ENCODE data around the gene ZGLP1. TPM values are rescaled to one million over a fixed set of nuclear protein-coding genes. Genes with fewer than 3 reads are reported as not detected.
"Not testable (repeated sequence)": the region's sequence is repeated elsewhere in the genome, so short reads cannot be mapped to it uniquely, and the experiment has no call there.

ZGLP1 gene
- total RNA-seq, 1 experiment from 2014 or later: 5.0 TPM

GRCh38 chr19:10282043-10282442 is 27.6 kb downstream of the ZGLP1 start:
- H3K4me1 ChIP-seq (ENCODE audit: control insufficient read depth in 1 of 2, insufficient read depth in 2 of 2, low read length in 2 of 2): peaks cover 9 to 30% of the 10 kb centered on the region in 2 experiments
- H3K27ac ChIP-seq (ENCODE audit: low read depth, low read length); ATAC-seq; H2AFZ ChIP-seq (ENCODE audit: low read depth, low read length, poor library complexity, severe bottlenecking); POLR2A ChIA-PET; DNase-seq (ENCODE audit: low read depth, low spot score); H3K36me3 ChIP-seq (ENCODE audit: control insufficient read depth in 1 of 2, insufficient read depth in 2 of 2, low read length in 2 of 2); H4K20me1 ChIP-seq (ENCODE audit: insufficient read depth); CTCF ChIA-PET; H3K9ac ChIP-seq (ENCODE audit: low read length); H3K9me3 ChIP-seq (ENCODE audit: control insufficient read depth in 1 of 2, insufficient read depth in 1 of 2, low read depth in 1 of 2, low read length in 2 of 2); H3K27me3 ChIP-seq (ENCODE audit: insufficient read depth, low read length); RAD21 ChIA-PET (ENCODE audit: low non-redundant PET in 1 of 2, low total read pairs in 2 of 2, uncharacterized antibody in 2 of 2, unreplicated experiment in 2 of 2); H3K4me2 ChIP-seq (ENCODE audit: low read length); intact Hi-C loops (cut with micrococcal nuclease); H3K9me2 ChIP-seq (ENCODE audit: insufficient read depth); H3K79me2 ChIP-seq (ENCODE audit: insufficient read depth, low read length); BruUV-seq (replicated peaks); H3K4me3 ChIP-seq (replicated peaks in 1 of 2; ENCODE audit: low read depth in 1 of 2, low read length in 2 of 2): not testable (repeated sequence)

DNA sequence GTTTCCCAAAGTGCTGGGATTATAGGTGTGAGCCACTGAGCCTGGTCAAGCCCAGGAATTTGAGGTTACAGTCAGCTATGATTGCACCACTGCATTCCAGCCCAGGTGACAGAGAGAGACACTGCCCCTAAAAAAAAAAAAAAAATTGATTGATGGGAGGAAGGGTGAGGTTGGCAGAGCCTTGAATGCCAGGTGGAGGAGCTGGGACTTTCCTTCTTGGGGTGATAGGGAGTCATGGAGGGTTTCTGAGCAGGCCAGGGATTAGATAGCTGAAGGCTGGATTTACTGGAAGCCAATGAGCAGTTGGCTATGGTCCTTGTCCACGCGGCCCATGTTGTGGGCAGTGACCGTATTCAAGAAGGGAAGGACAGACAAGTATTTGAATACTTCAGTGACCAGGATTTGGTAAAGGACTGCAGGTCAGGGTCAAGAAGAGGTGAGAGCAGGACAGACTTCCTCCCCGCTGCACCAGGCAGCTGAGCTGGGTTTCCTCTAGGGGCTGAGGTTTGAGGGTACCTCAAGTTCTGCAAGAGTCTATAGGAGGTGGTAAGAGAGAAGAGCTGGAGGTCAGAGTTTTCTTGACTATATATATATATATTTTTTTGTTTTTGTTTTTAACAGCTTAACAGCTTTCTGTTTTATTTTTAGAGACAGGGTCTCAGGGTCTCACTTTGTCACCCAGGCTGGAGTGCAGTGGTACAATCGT is 29.7 kb downstream of the ZGLP1 start:
- intact Hi-C loops (cut with micrococcal nuclease): no loop called here
- ChIA-PET POLR2A (interaction anchor here (1.2 kb wide), 1 partner anchor 10 kb away, joined by 8 read pairs; the partner anchor contains the start of gene ICAM5), CTCF (interaction anchor here (0.9 to 1.7 kb wide), 4 partner anchors 9 to 109 kb away, joined by 3 to 10 read pairs (median 4); partner anchors contain the start of gene ICAM1), RAD21 (ENCODE audit: low non-redundant PET in 1 of 2, low total read pairs in 2 of 2, uncharacterized antibody in 2 of 2, unreplicated experiment in 2 of 2) (no interaction called here)
- H3K27me3 ChIP-seq (ENCODE audit: insufficient read depth, low read length): no peaks in the 10 kb centered on the region
- no peaks in the 10 kb centered on the region for H3K9me2 ChIP-seq (ENCODE audit: insufficient read depth)
- no peak for ATAC-seq
- H3K27ac ChIP-seq (ENCODE audit: low read depth, low read length): no peak overlapping the region
- DNase-seq (ENCODE audit: low read depth, low spot score): no peak
- H3K4me3 ChIP-seq (replicated peaks in 1 of 2; ENCODE audit: low read depth in 1 of 2, low read length in 2 of 2): no peak overlapping the region
- no peaks in the 10 kb centered on the region for H3K79me2 ChIP-seq (ENCODE audit: insufficient read depth, low read length)
- peaks cover 0 to 5% of the 10 kb centered on the region in 2 experiments; a peak in 2 of 4 replicates for H3K36me3 ChIP-seq (ENCODE audit: control insufficient read depth in 1 of 2, insufficient read depth in 2 of 2, low read length in 2 of 2)
- no TSS peak for BruUV-seq (replicated peaks)
- no peak overlapping the region for H3K4me2 ChIP-seq (ENCODE audit: low read length)
- H3K4me1 ChIP-seq (ENCODE audit: control insufficient read depth in 1 of 2, insufficient read depth in 2 of 2, low read length in 2 of 2): peaks cover 9 to 18% of the 10 kb centered on the region in 2 experiments
- H3K9me3 ChIP-seq (ENCODE audit: control insufficient read depth in 1 of 2, insufficient read depth in 1 of 2, low read depth in 1 of 2, low read length in 2 of 2): no peaks in the 10 kb centered on the region
- H3K9ac ChIP-seq (ENCODE audit: low read length): no peak overlapping the region
- no peaks in the 10 kb centered on the region for H4K20me1 ChIP-seq (ENCODE audit: insufficient read depth)
- TF ChIP-seq REST (IDR thresholded peaks at IDR 0.05; ENCODE audit: low read depth) (no peak), EGR1 (IDR thresholded peaks at IDR 0.05; ENCODE audit: low read depth) (no peak), JUND (IDR thresholded peaks at IDR 0.05) (no peak), SIN3A (IDR thresholded peaks at IDR 0.05; ENCODE audit: low read depth) (no peak)
- TF ChIP-seq, protein P1, sequence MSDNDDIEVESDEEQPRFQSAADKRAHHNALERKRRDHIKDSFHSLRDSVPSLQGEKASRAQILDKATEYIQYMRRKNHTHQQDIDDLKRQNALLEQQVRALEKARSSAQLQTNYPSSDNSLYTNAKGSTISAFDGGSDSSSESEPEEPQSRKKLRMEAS (IDR thresholded peaks at IDR 0.05): no peak
- TF ChIP-seq, protein P2, sequence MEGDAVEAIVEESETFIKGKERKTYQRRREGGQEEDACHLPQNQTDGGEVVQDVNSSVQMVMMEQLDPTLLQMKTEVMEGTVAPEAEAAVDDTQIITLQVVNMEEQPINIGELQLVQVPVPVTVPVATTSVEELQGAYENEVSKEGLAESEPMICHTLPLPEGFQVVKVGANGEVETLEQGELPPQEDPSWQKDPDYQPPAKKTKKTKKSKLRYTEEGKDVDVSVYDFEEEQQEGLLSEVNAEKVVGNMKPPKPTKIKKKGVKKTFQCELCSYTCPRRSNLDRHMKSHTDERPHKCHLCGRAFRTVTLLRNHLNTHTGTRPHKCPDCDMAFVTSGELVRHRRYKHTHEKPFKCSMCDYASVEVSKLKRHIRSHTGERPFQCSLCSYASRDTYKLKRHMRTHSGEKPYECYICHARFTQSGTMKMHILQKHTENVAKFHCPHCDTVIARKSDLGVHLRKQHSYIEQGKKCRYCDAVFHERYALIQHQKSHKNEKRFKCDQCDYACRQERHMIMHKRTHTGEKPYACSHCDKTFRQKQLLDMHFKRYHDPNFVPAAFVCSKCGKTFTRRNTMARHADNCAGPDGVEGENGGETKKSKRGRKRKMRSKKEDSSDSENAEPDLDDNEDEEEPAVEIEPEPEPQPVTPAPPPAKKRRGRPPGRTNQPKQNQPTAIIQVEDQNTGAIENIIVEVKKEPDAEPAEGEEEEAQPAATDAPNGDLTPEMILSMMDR (IDR thresholded peaks at IDR 0.05 in 2 of 3, conservative IDR thresholded peaks at IDR 0.05 in 1 of 3; ENCODE audit: borderline replicate concordance in 1 of 3, insufficient read depth in 1 of 3, low read depth in 2 of 3, low read length in 2 of 3): no peak
- H2AFZ ChIP-seq (ENCODE audit: low read depth, low read length, poor library complexity, severe bottlenecking): no peak overlapping the region

Measured in HCT116 (cell line).